ENCODE measurements around the gene ZNF862.

DNA sequence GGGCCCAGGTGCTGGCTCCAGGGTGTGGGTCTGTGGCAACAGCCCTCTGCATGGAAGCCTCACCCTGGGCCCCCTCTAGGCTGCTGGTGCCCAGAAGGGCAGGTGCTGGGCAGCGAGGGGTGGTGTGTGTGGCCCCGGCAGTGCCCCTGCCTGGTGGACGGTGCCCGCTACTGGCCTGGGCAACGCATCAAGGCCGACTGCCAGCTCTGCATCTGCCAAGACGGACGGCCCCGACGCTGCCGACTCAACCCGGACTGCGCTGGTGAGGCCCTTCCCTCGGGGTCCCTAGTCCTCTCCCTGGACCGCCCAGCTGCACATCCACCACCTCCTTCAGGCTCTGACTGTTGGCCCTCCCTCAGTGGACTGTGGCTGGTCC is 46.0 kb upstream of the ZNF862 start:
- TF ChIP-seq, protein P1, sequence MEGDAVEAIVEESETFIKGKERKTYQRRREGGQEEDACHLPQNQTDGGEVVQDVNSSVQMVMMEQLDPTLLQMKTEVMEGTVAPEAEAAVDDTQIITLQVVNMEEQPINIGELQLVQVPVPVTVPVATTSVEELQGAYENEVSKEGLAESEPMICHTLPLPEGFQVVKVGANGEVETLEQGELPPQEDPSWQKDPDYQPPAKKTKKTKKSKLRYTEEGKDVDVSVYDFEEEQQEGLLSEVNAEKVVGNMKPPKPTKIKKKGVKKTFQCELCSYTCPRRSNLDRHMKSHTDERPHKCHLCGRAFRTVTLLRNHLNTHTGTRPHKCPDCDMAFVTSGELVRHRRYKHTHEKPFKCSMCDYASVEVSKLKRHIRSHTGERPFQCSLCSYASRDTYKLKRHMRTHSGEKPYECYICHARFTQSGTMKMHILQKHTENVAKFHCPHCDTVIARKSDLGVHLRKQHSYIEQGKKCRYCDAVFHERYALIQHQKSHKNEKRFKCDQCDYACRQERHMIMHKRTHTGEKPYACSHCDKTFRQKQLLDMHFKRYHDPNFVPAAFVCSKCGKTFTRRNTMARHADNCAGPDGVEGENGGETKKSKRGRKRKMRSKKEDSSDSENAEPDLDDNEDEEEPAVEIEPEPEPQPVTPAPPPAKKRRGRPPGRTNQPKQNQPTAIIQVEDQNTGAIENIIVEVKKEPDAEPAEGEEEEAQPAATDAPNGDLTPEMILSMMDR (IDR thresholded peaks at IDR 0.05) = no peak
- TF ChIP-seq POLR2A (IDR thresholded peaks at IDR 0.05) = no peak

Measured in Peyer's patch (tissue), 4 donors.